BLaER1 treated with 17β-estradiol and CSF1 and Interleukin-3, amounts not matched to agents 10 nM and 100 nM (cell line): ENCODE results near the gene CUBN.
A peak's percentile ranks its signal among the peaks of the same experiment; 100 is the strongest.

Source experiments
- H3K27ac ChIP-seq, 11 experiments: shearing (Covaris generic); formaldehyde crosslinking; 2 replicates each; pipeline ENCODE4 v1.8.1; 2022
- H3K27me3 ChIP-seq, 11 experiments: shearing (Covaris generic); formaldehyde crosslinking; 2 replicates each; pipeline ENCODE4 v1.8.1; 2022
- H3K36me3 ChIP-seq, 11 experiments: shearing (Covaris generic); formaldehyde crosslinking; 2 replicates each; pipeline ENCODE4 v1.8.1; 2022
- H3K4me1 ChIP-seq, 10 experiments: shearing (Covaris generic); formaldehyde crosslinking; 2 replicates each; pipeline ENCODE4 v1.8.1; 2022
- H3K4me2 ChIP-seq, 11 experiments: shearing (Covaris generic); formaldehyde crosslinking; 2 replicates each; pipeline ENCODE4 v1.8.1; 2022
- H3K4me3 ChIP-seq, 10 experiments: shearing (Covaris generic); formaldehyde crosslinking; 2 replicates each; pipeline ENCODE4 v1.8.1; 2022
- H3K9ac ChIP-seq, 11 experiments: shearing (Covaris generic); formaldehyde crosslinking; 2 replicates each; pipeline ENCODE4 v1.8.1; 2022
- H3K9me3 ChIP-seq, 11 experiments: shearing (Covaris generic); formaldehyde crosslinking; replicated peaks in 1 of 11; 2 replicates each; pipeline ENCODE4 v1.8.1; 2022
- H4K20me1 ChIP-seq, 11 experiments: shearing (Covaris generic); formaldehyde crosslinking; 2 replicates each; pipeline ENCODE4 v1.8.1; 2022
- Cebpa-rat ChIP-seq, 11 experiments: shearing (Covaris generic); IDR thresholded peaks; 2 replicates each; pipeline ENCODE4 v1.8.1; 2022

CUBN gene

GRCh38 chr10:17113889-17114540, 15.6 kb downstream of the CUBN start:
- H3K27me3 ChIP-seq, result no peaks in the 10 kb centered on the region
- no peak overlapping the region for H3K9ac ChIP-seq
- no peaks in the 10 kb centered on the region for H3K4me1 ChIP-seq
- no peaks in the 10 kb centered on the region for H4K20me1 ChIP-seq
- no peak overlapping the region for H3K4me3 ChIP-seq
- no peak overlapping the region for H3K4me2 ChIP-seq
- TF ChIP-seq Cebpa-rat (IDR thresholded peaks at IDR 0.05), result no peak
- no peak overlapping the region for H3K27ac ChIP-seq
- no peaks in the 10 kb centered on the region for H3K36me3 ChIP-seq
- H3K9me3 ChIP-seq, result no peaks in the 10 kb centered on the region

GRCh38 chr10:17113346-17113745, 16.3 kb downstream of the CUBN start:
- no peak overlapping the region for H3K4me2 ChIP-seq
- TF ChIP-seq Cebpa-rat (IDR thresholded peaks at IDR 0.05), result no peak
- no peak overlapping the region for H3K4me3 ChIP-seq

GRCh38 chr10:17112566-17112965, 17.0 kb downstream of the CUBN start:
- Histone ChIP-seq H3K9me3 (no peaks in the 10 kb centered on the region), H3K36me3 (no peaks in the 10 kb centered on the region), H3K4me2 (no peak overlapping the region), H3K4me3 (no peak overlapping the region), H3K27ac (no peak overlapping the region), H3K27me3 (no peaks in the 10 kb centered on the region), H3K4me1 (no peaks in the 10 kb centered on the region), H3K9ac (no peak overlapping the region), H4K20me1 (no peaks in the 10 kb centered on the region)
- TF ChIP-seq Cebpa-rat (IDR thresholded peaks at IDR 0.05), result no peak

More at GRCh38 chr10:17113346-17113745, 16.3 kb downstream of the CUBN start:
- Histone ChIP-seq H3K27me3 (no peaks in the 10 kb centered on the region), H3K36me3 (no peaks in the 10 kb centered on the region), H4K20me1 (no peaks in the 10 kb centered on the region), H3K9me3 (no peaks in the 10 kb centered on the region), H3K4me1 (no peaks in the 10 kb centered on the region), H3K9ac (no peak overlapping the region), H3K27ac (no peak overlapping the region)

- Histone ChIP-seq H4K20me1 (no peaks in the 10 kb centered on the region), H3K27ac (no peak overlapping the region), H3K36me3 (no peaks in the 10 kb centered on the region), H3K9ac (no peak overlapping the region), H3K4me3 (no peak overlapping the region), H3K27me3 (no peaks in the 10 kb centered on the region), H3K4me2 (no peak overlapping the region; a peak in 1 of 22 replicates), H3K9me3 (no peaks in the 10 kb centered on the region), H3K4me1 (no peaks in the 10 kb centered on the region)
- TF ChIP-seq Cebpa-rat (IDR thresholded peaks at IDR 0.05), result no peak
These were observed 20.0 kb downstream of the CUBN start for GRCh38 chr10:17109475-17110207.

GRCh38 chr10:17109046-17109445, 20.6 kb downstream of the CUBN start:
- no peak for TF ChIP-seq Cebpa-rat (IDR thresholded peaks at IDR 0.05)
- Histone ChIP-seq H3K27me3 (no peaks in the 10 kb centered on the region), H4K20me1 (no peaks in the 10 kb centered on the region), H3K9me3 (no peaks in the 10 kb centered on the region), H3K36me3 (no peaks in the 10 kb centered on the region), H3K4me2 (no peak overlapping the region; a peak in 1 of 22 replicates), H3K4me3 (no peak overlapping the region), H3K27ac (no peak overlapping the region), H3K9ac (no peak overlapping the region), H3K4me1 (no peaks in the 10 kb centered on the region)

- no peaks in the 10 kb centered on the region for H3K27me3 ChIP-seq
- no peaks in the 10 kb centered on the region for H3K36me3 ChIP-seq
- H4K20me1 ChIP-seq, result no peaks in the 10 kb centered on the region
- H3K27ac ChIP-seq, result no peak overlapping the region
- H3K9me3 ChIP-seq, result no peaks in the 10 kb centered on the region
- TF ChIP-seq Cebpa-rat (IDR thresholded peaks at IDR 0.05), result peak in 1 of 11 experiments; percentile 49; a peak in 1 of 22 replicates
- no peak overlapping the region for H3K9ac ChIP-seq
- H3K4me1 ChIP-seq, result no peaks in the 10 kb centered on the region
- no peak overlapping the region for H3K4me3 ChIP-seq
- H3K4me2 ChIP-seq, result no peak overlapping the region
These were observed 22.6 kb downstream of the CUBN start for GRCh38 chr10:17106991-17107390.

- Histone ChIP-seq H3K4me1 (no peaks in the 10 kb centered on the region), H3K4me2 (no peak overlapping the region), H4K20me1 (no peaks in the 10 kb centered on the region), H3K27me3 (no peaks in the 10 kb centered on the region), H3K9me3 (no peaks in the 10 kb centered on the region), H3K4me3 (no peak overlapping the region), H3K36me3 (no peaks in the 10 kb centered on the region), H3K27ac (no peak overlapping the region), H3K9ac (no peak overlapping the region)
- TF ChIP-seq Cebpa-rat (IDR thresholded peaks at IDR 0.05), result no peak
These were observed 27.7 kb downstream of the CUBN start for GRCh38 chr10:17101910-17102266.

- H3K4me3 ChIP-seq, result no peak overlapping the region
- no peaks in the 10 kb centered on the region for H3K36me3 ChIP-seq
- H3K27me3 ChIP-seq, result no peaks in the 10 kb centered on the region
- H3K4me1 ChIP-seq, result no peaks in the 10 kb centered on the region
- H3K4me2 ChIP-seq, result no peak overlapping the region
- H3K9ac ChIP-seq, result no peak overlapping the region
- no peak for TF ChIP-seq Cebpa-rat (IDR thresholded peaks at IDR 0.05)
- no peak overlapping the region for H3K27ac ChIP-seq
- H4K20me1 ChIP-seq, result no peaks in the 10 kb centered on the region
- H3K9me3 ChIP-seq, result no peaks in the 10 kb centered on the region
These were observed 28.2 kb downstream of the CUBN start for GRCh38 chr10:17101257-17101909.

- no peak for TF ChIP-seq Cebpa-rat (IDR thresholded peaks at IDR 0.05)
- Histone ChIP-seq H4K20me1 (no peaks in the 10 kb centered on the region), H3K4me2 (no peak overlapping the region), H3K36me3 (no peaks in the 10 kb centered on the region), H3K9me3 (no peaks in the 10 kb centered on the region), H3K4me3 (no peak overlapping the region), H3K27ac (no peak overlapping the region), H3K27me3 (no peaks in the 10 kb centered on the region), H3K4me1 (no peaks in the 10 kb centered on the region), H3K9ac (no peak overlapping the region)
These were observed 29.0 kb downstream of the CUBN start for GRCh38 chr10:17100586-17100985.
